LNCaP clone FGC (cell line): ENCODE measurements around the gene CINP.

Experiments
- DNase-seq: peaks from one replicate; pipeline ENCODE4 v3.0.0-alpha.2; 2011; ENCODE audit warnings: low read depth
- H3K4me3 ChIP-seq: 2 replicates; pipeline ENCODE4 v1.5.1; 2011; ENCODE audit warnings: mild to moderate bottlenecking, low read depth, low read length, control low read depth
- CTCF ChIP-seq: IDR thresholded peaks from 2 replicates; pipeline ENCODE4 v1.5.1; 2012; ENCODE audit warnings: mild to moderate bottlenecking; ENCODE audit not compliant: control insufficient read depth, insufficient read depth; ENCODE audit errors: extremely low read depth

The CINP gene

GRCh38 chr14:102346645-102347044 is 16.0 kb downstream of the CINP start:
- no peak for TF ChIP-seq CTCF
- no peak overlapping the region for H3K4me3 ChIP-seq
- no peak for DNase-seq

GRCh38 chr14:102345232-102345631 is 17.5 kb downstream of the CINP start:
- TF ChIP-seq CTCF = no peak
- H3K4me3 ChIP-seq = no peak overlapping the region
- DNase-seq = no peak

- TF ChIP-seq CTCF = no peak
- DNase-seq = no peak
- no peak overlapping the region for H3K4me3 ChIP-seq
Measured at GRCh38 chr14:102344485-102344884, 18.2 kb downstream of the CINP start.

- DNase-seq = no peak
- no peak for TF ChIP-seq CTCF
- no peak overlapping the region for H3K4me3 ChIP-seq
Measured at GRCh38 chr14:102344084-102344483, 18.6 kb downstream of the CINP start.

GRCh38 chr14:102342238-102342637 is 20.5 kb downstream of the CINP start:
- no peak for TF ChIP-seq CTCF
- DNase-seq = no peak
- H3K4me3 ChIP-seq = no peak overlapping the region

- no peak for TF ChIP-seq CTCF
- H3K4me3 ChIP-seq = no peak overlapping the region
- no peak for DNase-seq
Measured at GRCh38 chr14:102341566-102341965, 21.1 kb downstream of the CINP start.

- H3K4me3 ChIP-seq = no peak overlapping the region
- DNase-seq = no peak
- no peak for TF ChIP-seq CTCF
Measured at GRCh38 chr14:102338724-102339123, 24.0 kb downstream of the CINP start.
